PC-9 (cell line): ENCODE measurements around the gene CROCC2. TPM values are rescaled to one million over a fixed set of nuclear protein-coding genes. Genes with fewer than 3 reads are reported as not detected.

Experiments used
- BruUV-seq: library from RNA; stranded (reverse); fragments of 400-500 nt; replicated peaks from 2 replicates; lab custom pipeline; 2021; lab: Mats Ljungman, UMichigan
- CTCF ChIA-PET: fragments of 300-600 bp; sonication (Branson Sonifier 250); formaldehyde crosslinking; loops from one replicate; lab custom pipeline; 2022; ENCODE audit warnings: antibody characterized with exemption; lab: Charles Lee
- POLR2A ChIA-PET: fragments of 300-600 bp; sonication (Branson Sonifier 250); formaldehyde crosslinking; loops from one replicate; lab custom pipeline; 2022; ENCODE audit warnings: antibody characterized with exemption; ENCODE audit not compliant: unreplicated experiment; lab: Charles Lee
- DNase-seq, 2 experiments: peaks; one replicate each; pipeline versions ENCODE4 v3.0.0 to v3.0.0-alpha.2; 2015 to 2022; ENCODE audit warnings: mixed read lengths in 1 of 2
- H2AFZ ChIP-seq: fragments of 200-600 bp; sonication (generic); 2 replicates; pipeline ENCODE4 v1.8.1; 2017; ENCODE audit warnings: antibody characterized with exemption
- H3F3A ChIP-seq: fragments of 200-600 bp; sonication (generic); 2 replicates; pipeline ENCODE4 v1.8.1; 2017; ENCODE audit warnings: antibody characterized with exemption, mild to moderate bottlenecking, low read depth; ENCODE audit not compliant: insufficient read depth
- H3K27ac ChIP-seq: fragments of 200-600 bp; sonication (generic); 2 replicates; pipeline ENCODE4 v1.6.1; 2016; ENCODE audit warnings: mixed run types
- H3K27me3 ChIP-seq: fragments of 200-600 bp; sonication (generic); 2 replicates; pipeline ENCODE4 v1.6.1; 2016; ENCODE audit warnings: low read depth, mixed run types; ENCODE audit not compliant: insufficient read depth
- H3K36me3 ChIP-seq: fragments of 200-600 bp; sonication (generic); 2 replicates; pipeline ENCODE4 v1.6.1; 2016; ENCODE audit warnings: low read depth, mixed run types
- H3K4me1 ChIP-seq: fragments of 200-600 bp; sonication (generic); replicated peaks from 2 replicates; pipeline ENCODE4 v1.6.1; 2016; ENCODE audit warnings: mixed run types; ENCODE audit not compliant: insufficient read depth
- H3K4me2 ChIP-seq: fragments of 200-600 bp; sonication (generic); 2 replicates; pipeline ENCODE4 v1.6.1; 2017; ENCODE audit warnings: mixed run types
- H3K4me3 ChIP-seq: fragments of 200-600 bp; sonication (generic); 2 replicates; pipeline ENCODE4 v1.6.1; 2016; ENCODE audit warnings: mixed run types
- H3K79me2 ChIP-seq: fragments of 200-600 bp; sonication (generic); 2 replicates; pipeline ENCODE4 v1.6.1; 2017; ENCODE audit warnings: low read depth, mixed run types
- H3K9me2 ChIP-seq: fragments of 200-600 bp; sonication (generic); 2 replicates; pipeline ENCODE4 v1.8.1; 2017; ENCODE audit warnings: mild to moderate bottlenecking; ENCODE audit not compliant: insufficient read depth
- H3K9me3 ChIP-seq: fragments of 200-600 bp; sonication (generic); 2 replicates; pipeline ENCODE4 v1.8.1; 2016; ENCODE audit warnings: low read depth; ENCODE audit not compliant: insufficient read depth
- H4K20me1 ChIP-seq: fragments of 200-600 bp; sonication (generic); 2 replicates; pipeline ENCODE4 v1.8.1; 2017; ENCODE audit not compliant: insufficient read depth
- EZH2 ChIP-seq: fragments of 200-600 bp; sonication (generic); IDR thresholded peaks from 2 replicates; pipeline ENCODE4 v1.8.0; 2017; ENCODE audit warnings: antibody characterized with exemption, low read depth
- intact Hi-C: fragments of 100-400 bp; cut with micrococcal nuclease; formaldehyde crosslinking; loops from one replicate; pipeline ENCODE4 v1.10.0; 2022; ENCODE audit not compliant: unreplicated experiment
- total RNA-seq: library from RNA; stranded (reverse); gene quantifications from 2 replicates; pipeline ENCODE4 v1.2.3, GENCODE V29; 2021
- TF ChIP-seq, protein P1 (sequence below): fragments of 200-600 bp; sonication (generic); conservative IDR thresholded peaks from 2 replicates; pipeline ENCODE4 v1.6.1; 2017; ENCODE audit warnings: mixed run types, antibody characterized with exemption, mild to moderate bottlenecking, moderate library complexity

The CROCC2 gene
- total RNA-seq, 1 experiment from 2014 or later: not detected

DNA sequence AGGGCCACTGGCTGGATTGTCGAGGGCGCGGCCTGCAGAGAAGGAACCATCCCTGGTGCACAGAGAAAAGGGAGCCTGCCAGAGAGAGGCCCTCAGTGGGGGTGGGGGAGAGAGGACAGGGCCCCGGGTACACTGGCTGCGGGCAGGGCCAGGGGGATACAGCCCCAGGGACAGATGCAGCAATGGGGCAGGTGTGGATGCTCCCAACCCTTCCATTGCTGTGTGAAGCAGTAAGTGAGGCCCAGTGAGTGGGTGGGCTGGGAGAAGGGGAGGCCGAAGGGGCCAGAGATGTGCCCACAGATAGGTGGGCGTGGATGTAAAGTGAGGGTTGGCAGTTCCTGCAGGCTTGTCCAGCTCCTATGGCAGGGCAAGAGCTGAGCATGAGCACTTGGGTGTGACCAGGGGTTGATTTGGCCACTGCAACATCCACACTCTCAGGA is 30.1 kb upstream of the CROCC2 start:
- Histone ChIP-seq H3K79me2 (no peaks in the 10 kb centered on the region), H3K36me3 (no peaks in the 10 kb centered on the region), H2AFZ (no peak overlapping the region), H3K27me3 (no peaks in the 10 kb centered on the region), H3F3A (no peaks in the 10 kb centered on the region), H3K4me1 (no peaks in the 10 kb centered on the region), H3K9me2 (no peaks in the 10 kb centered on the region), H4K20me1 (no peaks in the 10 kb centered on the region), H3K4me2 (no peak overlapping the region), H3K4me3 (no peak overlapping the region), H3K9me3 (no peaks in the 10 kb centered on the region), H3K27ac (no peak overlapping the region)
- CTCF ChIA-PET: no interaction called here
- POLR2A ChIA-PET: no interaction called here
- DNase-seq: no peak
- no TSS peak for BruUV-seq
- intact Hi-C loops: no loop called here
- TF ChIP-seq, protein P1, sequence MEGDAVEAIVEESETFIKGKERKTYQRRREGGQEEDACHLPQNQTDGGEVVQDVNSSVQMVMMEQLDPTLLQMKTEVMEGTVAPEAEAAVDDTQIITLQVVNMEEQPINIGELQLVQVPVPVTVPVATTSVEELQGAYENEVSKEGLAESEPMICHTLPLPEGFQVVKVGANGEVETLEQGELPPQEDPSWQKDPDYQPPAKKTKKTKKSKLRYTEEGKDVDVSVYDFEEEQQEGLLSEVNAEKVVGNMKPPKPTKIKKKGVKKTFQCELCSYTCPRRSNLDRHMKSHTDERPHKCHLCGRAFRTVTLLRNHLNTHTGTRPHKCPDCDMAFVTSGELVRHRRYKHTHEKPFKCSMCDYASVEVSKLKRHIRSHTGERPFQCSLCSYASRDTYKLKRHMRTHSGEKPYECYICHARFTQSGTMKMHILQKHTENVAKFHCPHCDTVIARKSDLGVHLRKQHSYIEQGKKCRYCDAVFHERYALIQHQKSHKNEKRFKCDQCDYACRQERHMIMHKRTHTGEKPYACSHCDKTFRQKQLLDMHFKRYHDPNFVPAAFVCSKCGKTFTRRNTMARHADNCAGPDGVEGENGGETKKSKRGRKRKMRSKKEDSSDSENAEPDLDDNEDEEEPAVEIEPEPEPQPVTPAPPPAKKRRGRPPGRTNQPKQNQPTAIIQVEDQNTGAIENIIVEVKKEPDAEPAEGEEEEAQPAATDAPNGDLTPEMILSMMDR: no peak
- no peak for TF ChIP-seq EZH2

DNA sequence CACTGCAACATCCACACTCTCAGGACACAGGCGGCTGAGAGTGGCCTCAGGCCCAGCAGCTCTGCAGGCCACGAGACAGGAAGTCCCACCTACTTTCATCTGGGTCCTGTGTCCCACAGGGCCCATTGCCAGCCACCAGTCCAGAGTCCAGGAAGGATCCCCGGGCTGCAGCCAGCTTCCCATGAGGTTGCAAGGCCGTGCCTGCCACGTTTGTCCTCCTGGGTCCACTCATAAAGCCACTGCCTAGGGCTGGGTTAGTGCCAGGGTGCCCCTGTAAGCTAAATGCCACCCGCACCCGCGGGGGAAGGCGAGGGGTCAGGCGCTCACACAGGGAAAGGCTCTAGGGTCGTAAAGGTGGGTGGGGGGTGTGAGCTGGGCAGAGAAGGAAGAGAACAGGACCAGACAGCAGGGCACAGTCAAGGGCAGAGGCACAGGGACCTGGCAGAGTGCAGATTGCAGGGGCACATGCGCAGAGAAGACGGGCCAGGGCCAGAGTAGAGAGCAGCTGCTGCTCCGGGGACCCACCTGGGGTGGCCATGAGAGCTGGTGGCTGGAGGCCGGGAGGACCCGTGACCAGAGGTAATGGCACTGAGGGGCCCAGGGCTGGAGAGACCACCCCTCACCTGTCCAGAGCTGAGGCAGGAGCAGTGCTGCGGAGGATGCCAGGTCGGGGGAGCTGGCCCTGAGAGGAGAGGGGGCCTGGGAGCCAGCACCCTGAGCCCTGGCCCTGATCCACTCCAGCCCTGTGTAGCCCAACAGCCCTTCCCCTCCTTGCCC is 29.5 kb upstream of the CROCC2 start:
- H2AFZ ChIP-seq: no peak overlapping the region
- POLR2A ChIA-PET: no interaction called here
- H3K9me2 ChIP-seq: no peaks in the 10 kb centered on the region
- BruUV-seq: no TSS peak
- H3K4me1 ChIP-seq: no peaks in the 10 kb centered on the region
- H3K27ac ChIP-seq: no peak overlapping the region
- intact Hi-C loops: no loop called here
- H3K9me3 ChIP-seq: no peaks in the 10 kb centered on the region
- H3K4me3 ChIP-seq: no peak overlapping the region
- no peaks in the 10 kb centered on the region for H3F3A ChIP-seq
- CTCF ChIA-PET: no interaction called here
- H3K27me3 ChIP-seq: no peaks in the 10 kb centered on the region
- no peaks in the 10 kb centered on the region for H4K20me1 ChIP-seq
- no peak for TF ChIP-seq EZH2
- TF ChIP-seq, protein P1: no peak
- H3K36me3 ChIP-seq: no peaks in the 10 kb centered on the region
- no peak overlapping the region for H3K4me2 ChIP-seq
- H3K79me2 ChIP-seq: no peaks in the 10 kb centered on the region
- DNase-seq: no peak

DNA sequence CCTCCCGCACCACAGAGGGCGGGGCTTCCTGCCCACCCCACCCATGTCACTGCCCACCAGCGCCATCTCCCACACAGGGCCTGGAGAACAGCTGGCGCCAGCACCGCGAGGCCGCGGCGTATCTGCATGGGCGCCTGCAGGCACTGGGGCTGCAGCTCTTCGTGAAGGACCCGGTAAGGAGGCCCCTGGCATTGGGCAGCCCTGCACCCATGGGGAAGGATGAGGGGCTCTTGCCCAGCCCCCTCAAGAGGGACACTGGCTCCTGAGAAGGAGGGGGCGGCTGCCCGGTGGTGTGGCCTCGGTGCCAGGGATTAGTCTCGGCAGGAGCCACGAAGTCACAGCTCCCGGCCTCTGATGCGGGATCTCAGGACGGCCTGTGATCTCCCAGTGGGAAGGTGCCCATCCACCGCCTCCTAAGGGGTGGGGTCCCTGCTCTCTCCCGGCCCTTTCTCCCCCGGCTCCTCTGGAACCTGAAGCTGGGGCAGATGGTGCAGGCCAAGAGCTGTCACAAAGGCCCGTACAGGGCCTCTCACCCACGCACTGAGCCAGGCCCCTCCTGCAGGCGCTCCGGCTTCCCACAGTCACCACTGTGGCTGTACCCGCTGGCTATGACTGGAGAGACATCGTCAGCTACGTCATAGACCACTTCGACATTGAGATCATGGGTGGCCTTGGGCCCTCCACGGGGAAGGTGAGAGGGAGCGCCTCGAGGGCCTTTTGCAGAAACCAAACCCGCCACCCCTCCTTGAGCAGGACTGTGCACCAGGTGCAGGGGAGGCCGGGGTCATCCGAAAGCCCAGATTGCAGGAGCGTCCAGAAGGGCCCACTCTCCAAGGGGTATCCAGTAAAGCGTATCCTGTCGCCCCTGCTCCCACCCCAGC is 28.4 kb upstream of the CROCC2 start:
- Histone ChIP-seq H3K9me3 (no peaks in the 10 kb centered on the region), H3K36me3 (no peaks in the 10 kb centered on the region), H3K4me3 (no peak overlapping the region), H3K79me2 (no peaks in the 10 kb centered on the region), H3K27me3 (no peaks in the 10 kb centered on the region), H4K20me1 (no peaks in the 10 kb centered on the region), H3K4me1 (no peaks in the 10 kb centered on the region), H2AFZ (no peak overlapping the region), H3K27ac (no peak overlapping the region), H3F3A (peaks cover 9% of the 10 kb centered on the region; the same call in 1 of the 2 replicates), H3K4me2 (no peak overlapping the region), H3K9me2 (no peaks in the 10 kb centered on the region)
- no TSS peak for BruUV-seq
- intact Hi-C loops: no loop called here
- ChIA-PET CTCF (no interaction called here), POLR2A (interaction anchor here (0.7 kb wide), 1 partner anchor 224 kb away, joined by 4 read pairs; the partner anchor contains the start of gene MTERF4)
- DNase-seq: no peak
- TF ChIP-seq, protein P1: no peak
